ENCODE results near the gene C2CD4C.
"Not testable (repeated sequence)": the region's sequence is repeated elsewhere in the genome, so short reads cannot be mapped to it uniquely, and the experiment has no call there.

GRCh38 chr19:394857-395256 lies 14.1 kb downstream of the C2CD4C start:
- not testable (repeated sequence) for TF ChIP-seq CTCF, EP300 (IDR thresholded peaks at IDR 0.05)

Measured in upper lobe of left lung (tissue), 4 donors.